NB4 (cell line): Measurements from ENCODE around the gene LY6G5B.
A peak's percentile ranks its signal among the peaks of the same experiment; 100 is the strongest.

Experiments used
- DNase-seq: peaks from one replicate; pipeline ENCODE4 v3.0.0; 2010; ENCODE audit warnings: low read depth
- H3K4me3 ChIP-seq: one replicate; pipeline ENCODE4 v1.5.1; 2011; ENCODE audit warnings: mild to moderate bottlenecking, low read depth, low read length, moderate library complexity
- CTCF ChIP-seq: IDR thresholded peaks from one replicate; pipeline ENCODE4 v1.5.1; 2012; ENCODE audit warnings: low read depth, low read length
- MAX ChIP-seq: IDR thresholded peaks from 2 replicates; pipeline ENCODE4 v1.6.1; 2011; ENCODE audit warnings: low read depth, low read length
- MYC ChIP-seq: IDR thresholded peaks from 2 replicates; pipeline ENCODE4 v1.6.1; 2011; ENCODE audit warnings: low read depth, low read length
- POLR2A ChIP-seq: IDR thresholded peaks from 2 replicates; pipeline ENCODE4 v1.6.1; 2011; ENCODE audit warnings: mild to moderate bottlenecking; ENCODE audit not compliant: insufficient read length; ENCODE audit errors: extremely low read depth

Gene LY6G5B

GRCh38 chr6:31669676-31670075 is at the start of gene LY6G5B:
TSS of gene LY6G5B (plus strand) at chr6:31669976. CDS start at chr6:31670951, 975 bp downstream.
- no peak within 1 kb of the TSS for H3K4me3 ChIP-seq
- TF ChIP-seq MYC (no peak), MAX (no peak), POLR2A (no peak), CTCF (no peak)
- DNase-seq, result no peak

GRCh38 chr6:31620586-31621319 is 49.0 kb upstream of the LY6G5B start, which contains the start of gene PRRC2A:
TSS of gene PRRC2A (plus strand) at chr6:31620715. CDS start at chr6:31622790, 2,075 bp downstream.
- H3K4me3 ChIP-seq, result peak within 1 kb of the TSS; percentile 77
- DNase-seq, result peak; percentile 89

GRCh38 chr6:31621320-31621939 is 48.3 kb upstream of the LY6G5B start:
- TF ChIP-seq CTCF, result no peak
- H3K4me3 ChIP-seq, result peak overlapping the region; percentile 77
- DNase-seq, result no peak

More at GRCh38 chr6:31620586-31621319, 49.0 kb upstream of the LY6G5B start, which contains the start of gene PRRC2A:
- 0 out of 2 replicates have a peak, but pooled peaks have one; percentile 20 for TF ChIP-seq MAX
- TF ChIP-seq MYC, result peak; percentile 26
- no peak for TF ChIP-seq POLR2A
- TF ChIP-seq CTCF, result no peak

- H3K4me3 ChIP-seq, result peak overlapping the region; percentile 77
- no peak for TF ChIP-seq POLR2A
- TF ChIP-seq MAX, result no peak
- no peak for TF ChIP-seq MYC
- TF ChIP-seq CTCF, result no peak
- no peak for DNase-seq
Measured at GRCh38 chr6:31621991-31622390, 47.8 kb upstream of the LY6G5B start.

- H3K4me3 ChIP-seq, result peak overlapping the region; percentile 77
- DNase-seq, result peak; percentile 65
- no peak for TF ChIP-seq POLR2A
- no peak for TF ChIP-seq MAX
- no peak for TF ChIP-seq MYC
Measured at GRCh38 chr6:31622684-31623091, 47.1 kb upstream of the LY6G5B start.

GRCh38 chr6:31624070-31624469 is 45.7 kb upstream of the LY6G5B start:
- no peak for DNase-seq
- TF ChIP-seq POLR2A, result no peak
- no peak for TF ChIP-seq MYC
- TF ChIP-seq CTCF, result no peak
- no peak for TF ChIP-seq MAX
- H3K4me3 ChIP-seq, result no peak overlapping the region
